Ureter (tissue), 1 donor: Measurements from ENCODE around the gene USP37. TPM values are rescaled to one million over a fixed set of nuclear protein-coding genes. Genes with fewer than 3 reads are reported as not detected.

Experiments used
- DNase-seq: peaks from one replicate; pipeline ENCODE4 v3.0.0-alpha.2; 2020; ENCODE audit warnings: low spot score
- total RNA-seq: library from RNA; stranded (reverse); gene quantifications from one replicate; pipeline ENCODE4 v1.2.4, GENCODE V29; 2023
- donor health status: DM: yes; HTN: yes; CAD: no.

Gene USP37
- total RNA-seq, 1 donor from 2014 or later: 24.8 TPM

- DNase-seq: no peak
Observed at GRCh38 chr2:218474527-218474926, 93.6 kb downstream of the USP37 start.

- no peak for DNase-seq
Observed at GRCh38 chr2:218472988-218473387, 95.2 kb downstream of the USP37 start.

- DNase-seq: no peak
Observed at GRCh38 chr2:218471982-218472381, 96.2 kb downstream of the USP37 start.

GRCh38 chr2:218471036-218471435, 97.1 kb downstream of the USP37 start:
- DNase-seq: no peak

- no peak for DNase-seq
Observed at GRCh38 chr2:218470448-218470847, 97.7 kb downstream of the USP37 start.

- DNase-seq: no peak
Observed at GRCh38 chr2:218465987-218466633, 102.0 kb downstream of the USP37 start.

- DNase-seq: no peak
Observed at GRCh38 chr2:218458598-218458997, 109.6 kb downstream of the USP37 start.

GRCh38 chr2:218456849-218457248, 111.3 kb downstream of the USP37 start:
- no peak for DNase-seq

- DNase-seq: no peak
Observed at GRCh38 chr2:218452079-218452478, 116.1 kb downstream of the USP37 start.

- no peak for DNase-seq
Observed at GRCh38 chr2:218448934-218449333, 119.2 kb downstream of the USP37 start.

GRCh38 chr2:218447072-218447471, 121.1 kb downstream of the USP37 start:
- DNase-seq: no peak

- no peak for DNase-seq
Observed at GRCh38 chr2:218446547-218446946, 121.6 kb downstream of the USP37 start.

- no peak for DNase-seq
Observed at GRCh38 chr2:218445602-218446001, 122.5 kb downstream of the USP37 start.

- DNase-seq: no peak
Observed at GRCh38 chr2:218444692-218445357, 123.3 kb downstream of the USP37 start.

GRCh38 chr2:218438596-218438995, 129.6 kb downstream of the USP37 start:
- DNase-seq: no peak

GRCh38 chr2:218437969-218438368, 130.2 kb downstream of the USP37 start:
- DNase-seq: no peak

GRCh38 chr2:218436992-218437391, 131.2 kb downstream of the USP37 start:
- no peak for DNase-seq

GRCh38 chr2:218435003-218435982, 132.9 kb downstream of the USP37 start:
- no peak for DNase-seq

- DNase-seq: no peak
Observed at GRCh38 chr2:218434456-218434855, 133.7 kb downstream of the USP37 start.

- no peak for DNase-seq
Observed at GRCh38 chr2:218432676-218433365, 135.3 kb downstream of the USP37 start.

- DNase-seq: no peak
Observed at GRCh38 chr2:218431878-218432277, 136.3 kb downstream of the USP37 start.

- no peak for DNase-seq
Observed at GRCh38 chr2:218430721-218431120, 137.4 kb downstream of the USP37 start.
